PC-9 (cell line): Measurements from ENCODE around the gene LUC7L. TPM values are rescaled to one million over a fixed set of nuclear protein-coding genes. Genes with fewer than 3 reads are reported as not detected.

Source experiments
- BruUV-seq: library from RNA; stranded (reverse); fragments of 400-500 nt; replicated peaks from 2 replicates; lab custom pipeline; 2021; lab: Mats Ljungman, UMichigan
- CTCF ChIA-PET: fragments of 300-600 bp; sonication (Branson Sonifier 250); formaldehyde crosslinking; loops from one replicate; lab custom pipeline; 2022; ENCODE audit warnings: antibody characterized with exemption; lab: Charles Lee
- POLR2A ChIA-PET: fragments of 300-600 bp; sonication (Branson Sonifier 250); formaldehyde crosslinking; loops from one replicate; lab custom pipeline; 2022; ENCODE audit warnings: antibody characterized with exemption; ENCODE audit not compliant: unreplicated experiment; lab: Charles Lee
- DNase-seq, 2 experiments: peaks; one replicate each; pipeline versions ENCODE4 v3.0.0 to v3.0.0-alpha.2; 2015 to 2022; ENCODE audit warnings: mixed read lengths in 1 of 2
- H2AFZ ChIP-seq: fragments of 200-600 bp; sonication (generic); 2 replicates; pipeline ENCODE4 v1.8.1; 2017; ENCODE audit warnings: antibody characterized with exemption
- H3F3A ChIP-seq: fragments of 200-600 bp; sonication (generic); 2 replicates; pipeline ENCODE4 v1.8.1; 2017; ENCODE audit warnings: antibody characterized with exemption, mild to moderate bottlenecking, low read depth; ENCODE audit not compliant: insufficient read depth
- H3K27ac ChIP-seq: fragments of 200-600 bp; sonication (generic); 2 replicates; pipeline ENCODE4 v1.6.1; 2016; ENCODE audit warnings: mixed run types
- H3K27me3 ChIP-seq: fragments of 200-600 bp; sonication (generic); 2 replicates; pipeline ENCODE4 v1.6.1; 2016; ENCODE audit warnings: low read depth, mixed run types; ENCODE audit not compliant: insufficient read depth
- H3K36me3 ChIP-seq: fragments of 200-600 bp; sonication (generic); 2 replicates; pipeline ENCODE4 v1.6.1; 2016; ENCODE audit warnings: low read depth, mixed run types
- H3K4me1 ChIP-seq: fragments of 200-600 bp; sonication (generic); replicated peaks from 2 replicates; pipeline ENCODE4 v1.6.1; 2016; ENCODE audit warnings: mixed run types; ENCODE audit not compliant: insufficient read depth
- H3K4me2 ChIP-seq: fragments of 200-600 bp; sonication (generic); 2 replicates; pipeline ENCODE4 v1.6.1; 2017; ENCODE audit warnings: mixed run types
- H3K4me3 ChIP-seq: fragments of 200-600 bp; sonication (generic); 2 replicates; pipeline ENCODE4 v1.6.1; 2016; ENCODE audit warnings: mixed run types
- H3K79me2 ChIP-seq: fragments of 200-600 bp; sonication (generic); 2 replicates; pipeline ENCODE4 v1.6.1; 2017; ENCODE audit warnings: low read depth, mixed run types
- H3K9me2 ChIP-seq: fragments of 200-600 bp; sonication (generic); 2 replicates; pipeline ENCODE4 v1.8.1; 2017; ENCODE audit warnings: mild to moderate bottlenecking; ENCODE audit not compliant: insufficient read depth
- H3K9me3 ChIP-seq: fragments of 200-600 bp; sonication (generic); 2 replicates; pipeline ENCODE4 v1.8.1; 2016; ENCODE audit warnings: low read depth; ENCODE audit not compliant: insufficient read depth
- H4K20me1 ChIP-seq: fragments of 200-600 bp; sonication (generic); 2 replicates; pipeline ENCODE4 v1.8.1; 2017; ENCODE audit not compliant: insufficient read depth
- EZH2 ChIP-seq: fragments of 200-600 bp; sonication (generic); IDR thresholded peaks from 2 replicates; pipeline ENCODE4 v1.8.0; 2017; ENCODE audit warnings: antibody characterized with exemption, low read depth
- intact Hi-C: fragments of 100-400 bp; cut with micrococcal nuclease; formaldehyde crosslinking; loops from one replicate; pipeline ENCODE4 v1.10.0; 2022; ENCODE audit not compliant: unreplicated experiment
- total RNA-seq: library from RNA; stranded (reverse); gene quantifications from 2 replicates; pipeline ENCODE4 v1.2.3, GENCODE V29; 2021
- TF ChIP-seq, protein P1 (sequence below): fragments of 200-600 bp; sonication (generic); conservative IDR thresholded peaks from 2 replicates; pipeline ENCODE4 v1.6.1; 2017; ENCODE audit warnings: mixed run types, antibody characterized with exemption, mild to moderate bottlenecking, moderate library complexity

The LUC7L gene
- total RNA-seq, 1 experiment from 2014 or later = 64.3 TPM

- H3K9me3 ChIP-seq = no peaks in the 10 kb centered on the region
- H3K36me3 ChIP-seq = no peaks in the 10 kb centered on the region
- no peak overlapping the region for H3K4me2 ChIP-seq
- H3K9me2 ChIP-seq = no peaks in the 10 kb centered on the region
- no peaks in the 10 kb centered on the region for H4K20me1 ChIP-seq
- no peaks in the 10 kb centered on the region for H3K4me1 ChIP-seq
- H3K4me3 ChIP-seq = no peak overlapping the region
- no peak for DNase-seq
- intact Hi-C loops = no loop called here
- peaks cover 14% of the 10 kb centered on the region; the same call in 1 of the 2 replicates for H3F3A ChIP-seq
- ChIA-PET CTCF (no interaction called here), POLR2A (interaction anchor here (0.7 kb wide), 1 partner anchor 23 kb away, joined by 5 read pairs; no protein-coding TSS in a partner anchor)
- TF ChIP-seq EZH2 = no peak
- TF ChIP-seq, protein P1, sequence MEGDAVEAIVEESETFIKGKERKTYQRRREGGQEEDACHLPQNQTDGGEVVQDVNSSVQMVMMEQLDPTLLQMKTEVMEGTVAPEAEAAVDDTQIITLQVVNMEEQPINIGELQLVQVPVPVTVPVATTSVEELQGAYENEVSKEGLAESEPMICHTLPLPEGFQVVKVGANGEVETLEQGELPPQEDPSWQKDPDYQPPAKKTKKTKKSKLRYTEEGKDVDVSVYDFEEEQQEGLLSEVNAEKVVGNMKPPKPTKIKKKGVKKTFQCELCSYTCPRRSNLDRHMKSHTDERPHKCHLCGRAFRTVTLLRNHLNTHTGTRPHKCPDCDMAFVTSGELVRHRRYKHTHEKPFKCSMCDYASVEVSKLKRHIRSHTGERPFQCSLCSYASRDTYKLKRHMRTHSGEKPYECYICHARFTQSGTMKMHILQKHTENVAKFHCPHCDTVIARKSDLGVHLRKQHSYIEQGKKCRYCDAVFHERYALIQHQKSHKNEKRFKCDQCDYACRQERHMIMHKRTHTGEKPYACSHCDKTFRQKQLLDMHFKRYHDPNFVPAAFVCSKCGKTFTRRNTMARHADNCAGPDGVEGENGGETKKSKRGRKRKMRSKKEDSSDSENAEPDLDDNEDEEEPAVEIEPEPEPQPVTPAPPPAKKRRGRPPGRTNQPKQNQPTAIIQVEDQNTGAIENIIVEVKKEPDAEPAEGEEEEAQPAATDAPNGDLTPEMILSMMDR = no peak
- H2AFZ ChIP-seq = no peak overlapping the region
- H3K27ac ChIP-seq = no peak overlapping the region
- H3K79me2 ChIP-seq = peaks cover under 1% of the 10 kb centered on the region
- H3K27me3 ChIP-seq = no peaks in the 10 kb centered on the region
- no TSS peak for BruUV-seq
Measured at GRCh38 chr16:143047-143446, 86.2 kb downstream of the LUC7L start.

GRCh38 chr16:142405-142967 lies 86.8 kb downstream of the LUC7L start:
- Histone ChIP-seq H3K4me2 (no peak overlapping the region), H3K79me2 (peaks cover 6% of the 10 kb centered on the region), H3K9me3 (no peaks in the 10 kb centered on the region), H3F3A (peaks cover 14% of the 10 kb centered on the region; the same call in 1 of the 2 replicates), H3K27me3 (no peaks in the 10 kb centered on the region), H3K27ac (no peak overlapping the region), H4K20me1 (no peaks in the 10 kb centered on the region), H3K4me1 (peaks cover 2% of the 10 kb centered on the region; the same call in 1 of the 2 replicates), H3K4me3 (no peak overlapping the region), H2AFZ (no peak overlapping the region), H3K36me3 (no peaks in the 10 kb centered on the region), H3K9me2 (no peaks in the 10 kb centered on the region)
- DNase-seq = no peak
- TF ChIP-seq, protein P1 = no peak
- TF ChIP-seq EZH2 = no peak
- no TSS peak for BruUV-seq
- intact Hi-C loops = no loop called here
- ChIA-PET CTCF (no interaction called here), POLR2A (no interaction called here)

DNA sequence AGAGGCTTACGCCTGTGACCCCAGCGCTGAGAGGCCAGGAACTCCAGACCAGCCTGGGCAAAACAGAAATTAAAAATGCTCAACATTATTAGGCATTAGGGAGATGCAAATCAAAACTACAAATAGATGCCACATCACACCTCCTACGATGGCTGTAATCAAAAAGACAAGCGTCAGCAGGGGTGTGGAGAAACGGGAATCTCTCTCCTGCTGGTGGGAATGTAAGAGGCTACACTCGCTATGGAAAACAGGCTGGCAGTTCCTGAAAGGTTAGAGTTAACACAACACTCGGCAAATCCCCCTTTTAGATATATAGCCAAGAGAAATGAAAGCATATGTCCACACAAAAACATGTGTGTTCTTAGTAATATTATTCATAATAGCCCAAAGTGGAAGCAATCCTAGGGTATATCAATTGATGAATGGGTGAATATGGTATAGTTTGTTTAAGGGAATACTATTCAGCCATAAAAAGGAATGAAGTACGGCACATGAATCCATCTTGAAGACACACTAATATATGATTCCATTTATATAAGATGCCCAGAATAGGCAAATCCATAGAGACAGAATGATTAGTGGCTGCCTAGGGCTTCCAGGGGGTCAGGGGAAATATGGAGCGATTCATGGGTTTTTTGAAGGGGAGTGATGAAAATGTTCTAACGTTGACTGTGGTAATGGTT lies 88.9 kb downstream of the LUC7L start:
- H3K79me2 ChIP-seq = peaks cover 28% of the 10 kb centered on the region
- no peaks in the 10 kb centered on the region for H4K20me1 ChIP-seq
- TF ChIP-seq, protein P1 = no peak
- TF ChIP-seq EZH2 = no peak
- H3K9me3 ChIP-seq = no peaks in the 10 kb centered on the region
- H3K4me3 ChIP-seq = no peak overlapping the region
- H3K4me1 ChIP-seq = peaks cover 7% of the 10 kb centered on the region; the same call in 1 of the 2 replicates
- POLR2A ChIA-PET = interaction anchor here (0.6 kb wide), 1 partner anchor 357 kb away, joined by 13 read pairs; no protein-coding TSS in a partner anchor
- DNase-seq = no peak
- no peaks in the 10 kb centered on the region for H3K36me3 ChIP-seq
- no TSS peak for BruUV-seq
- CTCF ChIA-PET = no interaction called here
- H3K4me2 ChIP-seq = no peak overlapping the region
- H3F3A ChIP-seq = peaks cover 18% of the 10 kb centered on the region; the same call in 1 of the 2 replicates
- intact Hi-C loops = no loop called here
- no peak overlapping the region for H2AFZ ChIP-seq
- H3K9me2 ChIP-seq = no peaks in the 10 kb centered on the region
- no peak overlapping the region for H3K27ac ChIP-seq
- no peaks in the 10 kb centered on the region for H3K27me3 ChIP-seq

Other genes with a start within 250 kb of the LUC7L start
- 33.5 and 38.4 TPM in 2 replicates for gene POLR3K, start 175.8 kb downstream of the LUC7L start, total RNA-seq
- gene SNRNP25, start 175.6 kb downstream of the LUC7L start, total RNA-seq = 60.8 and 61.4 TPM in 2 replicates
- gene RHBDF1, start 156.8 kb downstream of the LUC7L start, total RNA-seq = 51.4 and 62.9 TPM in 2 replicates
- 86.2 and 138 TPM in 2 replicates for gene MPG, start 151.2 kb downstream of the LUC7L start, total RNA-seq
- 56.8 and 66.6 TPM in 2 replicates for gene NPRL3, start 90.8 kb downstream of the LUC7L start, total RNA-seq
- not detected in 2 replicates for gene HBZ, start 76.8 kb downstream of the LUC7L start, total RNA-seq
- not detected in 2 replicates for gene HBM, start 63.5 kb downstream of the LUC7L start, total RNA-seq
- gene HBA2, start 56.6 kb downstream of the LUC7L start, total RNA-seq = not detected in 2 replicates
- not detected in 2 replicates for gene HBA1, start 52.8 kb downstream of the LUC7L start, total RNA-seq
- not detected in 2 replicates for gene HBQ1, start 49.0 kb downstream of the LUC7L start, total RNA-seq
- gene FAM234A, start 5.4 kb upstream of the LUC7L start, total RNA-seq = 126 and 131 TPM in 2 replicates
- not detected in 2 replicates for gene RGS11, start 46.5 kb upstream of the LUC7L start, total RNA-seq
- not detected in 2 replicates for gene ARHGDIG, start 51.1 kb upstream of the LUC7L start, total RNA-seq
- not detected in 2 replicates for gene PDIA2, start 53.7 kb upstream of the LUC7L start, total RNA-seq
- gene AXIN1, start 123.3 kb upstream of the LUC7L start, total RNA-seq = 42.0 and 51.2 TPM in 2 replicates
- gene MRPL28, start 141.1 kb upstream of the LUC7L start, total RNA-seq = 130 and 150 TPM in 2 replicates
- gene PGAP6, start 152.5 kb upstream of the LUC7L start, total RNA-seq = 41.4 and 45.6 TPM in 2 replicates
- 157 and 159 TPM in 2 replicates for gene NME4, start 167.8 kb upstream of the LUC7L start, total RNA-seq
- gene DECR2, start 172.4 kb upstream of the LUC7L start, total RNA-seq = 65.4 and 78.4 TPM in 2 replicates
- gene RAB11FIP3, start 196.2 kb upstream of the LUC7L start, total RNA-seq = 38.4 and 42.4 TPM in 2 replicates